ENCODE results near the gene TMEM63B.

The TMEM63B gene

DNA sequence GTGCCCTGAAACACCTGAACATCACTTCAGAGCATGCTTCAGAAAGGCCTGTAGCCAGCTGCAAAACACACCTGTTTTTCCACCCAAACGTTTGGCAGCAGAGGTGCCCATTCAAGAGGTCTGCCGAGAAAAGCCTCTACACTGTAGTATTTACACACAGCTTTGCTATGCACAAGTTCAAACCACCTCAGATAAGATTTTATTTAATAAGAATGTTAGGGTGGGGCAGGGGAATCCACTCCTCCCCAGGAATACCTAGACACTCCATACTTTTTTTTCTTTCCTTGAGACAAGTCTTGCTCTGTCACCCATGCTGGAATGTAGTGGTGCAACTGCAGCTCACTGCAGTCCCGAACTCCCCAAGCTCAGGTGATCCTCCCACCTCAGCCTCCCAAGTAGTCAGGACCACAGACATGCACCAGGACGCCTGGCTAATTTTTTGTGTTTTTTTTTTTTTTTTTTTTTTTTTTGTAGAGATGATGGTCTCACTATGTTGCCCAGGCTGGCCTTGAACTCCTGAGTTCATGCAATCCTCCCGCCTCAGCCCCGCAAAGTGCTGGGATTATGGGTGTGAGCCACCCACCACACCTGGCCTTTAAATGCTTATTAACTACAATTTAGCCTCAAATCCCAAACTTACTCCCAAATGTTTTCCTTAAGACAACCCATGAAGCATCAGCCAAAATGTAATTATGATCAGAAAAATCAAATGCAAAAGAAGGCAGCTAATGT, 9.8 kb upstream of the TMEM63B start:
- DNase-seq (ENCODE audit: low read depth): peak; percentile 45

DNA sequence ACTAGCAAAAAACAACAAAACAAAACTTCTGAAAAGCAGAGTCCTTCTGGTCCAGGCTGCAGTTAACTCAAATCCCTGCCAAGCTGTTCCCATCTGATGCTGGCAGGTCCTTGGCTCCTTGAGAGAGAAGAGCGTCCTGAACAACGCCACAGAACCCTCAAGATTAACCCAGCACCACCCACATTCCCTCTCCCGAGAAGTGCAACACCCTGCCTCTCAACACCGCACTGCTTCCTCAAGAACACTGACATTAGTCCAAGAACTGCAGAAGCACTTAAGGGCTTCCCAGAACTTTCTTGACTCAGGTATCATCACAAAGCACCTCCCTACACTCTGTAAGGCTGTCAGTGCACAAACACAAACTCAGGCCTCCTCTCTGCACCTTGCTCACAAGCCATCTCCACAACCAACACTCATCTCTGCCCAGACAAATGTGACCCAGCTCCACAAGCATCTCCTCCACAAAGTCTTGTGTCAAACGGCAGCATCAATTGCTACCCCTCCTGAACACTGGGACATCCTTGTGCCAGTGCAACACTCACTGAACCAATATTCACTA, 7.6 kb upstream of the TMEM63B start:
- DNase-seq (ENCODE audit: low read depth): no peak

- no peak for DNase-seq (ENCODE audit: low read depth)
Observed at GRCh38 chr6:44120692-44121443, 6.5 kb upstream of the TMEM63B start.

DNA sequence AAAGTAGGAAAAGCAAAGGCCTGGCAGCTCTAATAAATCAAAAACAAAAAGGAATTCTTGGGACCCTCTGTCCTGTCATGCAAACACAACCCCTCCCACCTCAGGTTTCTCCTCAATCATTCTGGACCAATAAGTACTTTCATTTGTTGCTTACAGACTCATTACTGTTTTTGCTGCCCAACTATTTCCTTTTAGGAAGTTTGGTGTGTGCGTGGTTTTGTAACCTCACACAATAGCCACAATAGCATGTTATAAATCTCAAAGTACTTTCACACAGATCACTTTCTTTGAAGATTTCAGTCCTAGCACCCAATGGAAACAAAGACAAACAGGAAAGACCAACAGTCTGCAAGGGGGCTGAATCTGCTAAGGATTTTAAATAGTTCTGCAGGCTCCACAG, 4.6 kb upstream of the TMEM63B start:
- DNase-seq (ENCODE audit: low read depth): peak; percentile 43

DNA sequence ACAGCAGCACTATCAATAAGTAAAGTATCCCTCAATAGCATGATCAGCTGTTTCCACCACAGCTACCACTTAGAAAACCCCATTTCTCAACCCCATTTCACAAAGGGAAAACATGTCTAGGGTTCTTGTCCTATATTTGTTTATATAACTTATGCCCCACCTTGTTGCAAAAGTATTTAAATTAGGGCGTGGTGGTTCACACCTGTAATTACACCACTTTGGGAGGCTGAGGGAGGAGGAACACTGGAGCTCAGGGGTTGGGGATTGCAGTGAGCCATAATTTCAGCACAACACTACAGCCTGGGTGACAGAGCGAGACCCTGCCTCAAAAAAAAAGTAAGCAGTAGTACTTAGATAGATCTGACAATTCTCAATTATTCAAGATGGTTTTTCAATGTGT, 3.8 kb upstream of the TMEM63B start:
- no peak for DNase-seq (ENCODE audit: low read depth)

DNA sequence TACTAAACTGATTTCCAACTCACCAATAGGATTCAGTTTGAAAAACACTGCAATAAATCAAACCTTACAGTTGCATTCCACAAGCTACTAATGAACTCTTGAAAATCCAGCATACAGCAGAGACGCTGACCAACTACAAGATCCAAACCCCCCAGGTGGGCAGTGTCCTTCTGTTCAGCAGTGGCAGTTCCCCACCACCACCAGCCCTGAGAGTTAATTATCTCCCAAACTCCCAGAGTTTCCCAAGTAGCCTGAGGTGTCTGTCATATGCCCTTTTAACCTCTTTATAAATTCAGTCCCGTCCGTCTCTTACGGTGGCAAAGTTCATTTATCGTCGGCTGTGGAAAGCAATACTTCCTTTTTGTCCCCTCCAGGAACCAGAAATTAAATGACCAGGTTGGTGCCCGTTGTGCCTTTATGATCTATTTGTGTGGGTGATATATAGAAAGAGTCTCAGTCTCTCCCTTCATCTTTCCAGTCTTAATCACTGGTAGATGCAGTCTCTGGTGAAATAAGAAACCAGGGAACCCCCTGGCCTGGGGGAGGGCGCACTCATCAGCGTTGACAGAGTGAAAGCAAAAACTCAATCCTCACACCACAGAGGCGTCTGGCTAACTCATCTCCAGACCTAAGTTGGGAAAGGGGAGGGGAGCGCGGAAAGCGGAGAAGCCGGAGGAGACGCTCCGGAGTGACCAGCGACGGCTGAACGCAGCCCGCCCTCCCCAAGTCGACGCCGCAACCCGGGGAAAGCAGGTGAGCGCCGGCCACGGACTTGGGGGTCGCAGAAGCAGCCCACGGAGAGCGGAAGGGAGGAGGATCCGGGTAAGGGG, 819 bp upstream of the TMEM63B start:
- DNase-seq (ENCODE audit: low read depth): peak; percentile 83

- peak; percentile 57 for DNase-seq (ENCODE audit: low read depth)
Observed at GRCh38 chr6:44128020-44128917, 915 bp downstream of the TMEM63B start.

GRCh38 chr6:44129841-44130322, 2.5 kb downstream of the TMEM63B start:
- no peak for DNase-seq (ENCODE audit: low read depth)

DNA sequence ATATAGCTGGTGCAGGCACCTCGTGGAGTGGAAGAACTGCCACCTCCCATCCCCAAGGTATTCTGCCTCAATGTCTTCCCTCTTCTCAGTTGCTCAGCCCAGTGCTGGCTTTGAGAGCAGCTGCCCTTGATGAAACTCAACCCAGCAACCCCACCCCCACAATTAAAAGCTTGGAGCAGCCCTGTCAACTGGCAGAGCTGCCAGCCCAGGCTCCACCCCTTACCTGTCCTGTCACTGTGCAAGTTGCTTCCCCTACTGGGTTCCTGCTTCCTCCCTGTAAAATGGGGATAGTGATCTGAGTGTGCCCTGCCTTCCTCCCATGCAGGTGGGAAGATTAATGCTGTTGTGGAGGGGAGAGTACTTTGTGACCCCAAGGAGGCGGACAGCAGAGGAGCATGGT, 4.5 kb downstream of the TMEM63B start:
- no peak for DNase-seq (ENCODE audit: low read depth)

- DNase-seq (ENCODE audit: low read depth): no peak
Observed at GRCh38 chr6:44132476-44132875, 5.1 kb downstream of the TMEM63B start.

- peak; percentile 74 for DNase-seq (ENCODE audit: low read depth)
Observed at GRCh38 chr6:44133003-44133931, 5.9 kb downstream of the TMEM63B start.

- DNase-seq (ENCODE audit: low read depth): no peak
Observed at GRCh38 chr6:44133981-44134711, 6.8 kb downstream of the TMEM63B start.

DNA sequence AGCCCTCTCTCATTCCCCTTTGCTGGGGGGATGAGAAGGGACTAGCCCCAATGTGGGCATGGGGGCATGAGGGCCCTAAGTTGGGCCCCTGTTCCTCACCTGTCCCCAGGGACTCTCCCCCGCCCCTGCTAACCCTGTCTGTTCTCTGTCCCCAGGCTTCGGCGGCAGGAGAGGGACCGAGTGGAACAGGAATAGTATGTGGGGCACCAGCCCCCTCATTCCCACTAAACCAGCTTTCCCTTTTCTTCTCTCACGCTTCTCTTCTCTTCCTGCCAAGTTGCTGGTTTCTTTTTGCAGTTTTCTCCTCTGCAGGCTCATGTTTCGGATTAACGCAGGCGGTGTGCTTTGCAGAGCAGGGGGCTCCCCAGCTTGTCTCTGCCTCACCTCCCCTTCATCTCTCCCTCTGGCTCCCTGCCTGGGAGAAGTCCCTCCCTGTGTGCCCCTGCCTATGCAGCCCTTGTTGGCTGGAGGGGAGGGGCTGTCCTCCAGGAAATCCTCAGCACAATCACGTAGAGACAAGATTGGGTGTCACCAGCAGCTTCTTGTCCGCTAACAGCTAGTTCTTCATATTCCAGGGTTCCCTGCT, 7.9 kb downstream of the TMEM63B start:
- DNase-seq (ENCODE audit: low read depth): no peak

DNA sequence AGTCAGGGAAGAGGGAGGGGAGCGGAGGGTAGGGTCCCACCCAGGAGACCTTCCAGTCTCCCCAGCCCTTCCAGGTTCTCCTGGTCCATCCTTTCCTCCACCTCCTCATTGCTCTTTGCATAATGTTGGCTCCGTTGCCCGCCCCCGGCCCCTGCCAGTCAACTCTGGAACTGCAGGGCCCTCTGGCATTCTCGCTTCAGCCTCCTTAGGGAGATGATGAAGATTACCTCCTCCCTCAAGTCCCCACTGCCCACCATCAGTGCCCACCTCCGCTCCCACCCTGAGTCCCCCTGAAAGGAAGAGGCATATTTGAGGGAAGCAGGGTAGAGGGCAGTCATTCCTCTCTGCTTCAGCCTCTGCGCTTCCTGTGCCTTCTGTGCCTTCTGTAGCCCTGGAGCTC, 8.5 kb downstream of the TMEM63B start:
- no peak for DNase-seq (ENCODE audit: low read depth)

GRCh38 chr6:44138717-44139350, 11.5 kb downstream of the TMEM63B start:
- DNase-seq (ENCODE audit: low read depth): no peak

GRCh38 chr6:44139351-44139743, 12.0 kb downstream of the TMEM63B start:
- no peak for DNase-seq (ENCODE audit: low read depth)

DNA sequence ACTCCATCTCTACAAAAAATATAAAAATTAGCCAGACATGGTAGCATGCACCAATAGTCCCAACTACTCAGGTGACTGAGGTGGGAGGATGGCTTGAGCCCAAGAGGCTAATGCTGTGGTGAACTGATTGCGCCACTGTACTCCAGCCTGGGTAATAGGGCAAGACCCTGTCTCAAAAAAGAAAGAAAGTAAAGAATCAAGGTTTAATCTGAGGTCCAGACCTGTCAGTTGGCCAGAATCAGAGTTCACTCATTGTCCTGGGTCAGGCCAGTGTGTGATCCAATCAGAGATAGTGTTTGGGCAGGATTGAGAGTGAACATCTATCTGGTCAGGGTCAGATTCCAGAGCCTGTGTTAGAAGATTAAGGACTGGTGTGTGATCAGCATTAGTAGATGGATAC, 15.5 kb downstream of the TMEM63B start:
- DNase-seq (ENCODE audit: low read depth): no peak

GRCh38 chr6:44143731-44144130, 16.4 kb downstream of the TMEM63B start:
- DNase-seq (ENCODE audit: low read depth): no peak
